GM23338 (cell line): Measurements from ENCODE around the gene RAC3. TPM values are rescaled to one million over a fixed set of nuclear protein-coding genes. Genes with fewer than 3 reads are reported as not detected.

ENCODE experiments used
- ATAC-seq: fragments of 200-7000 bp; cut with Tn5 transposase; 3 replicates; pipeline ENCODE4 v1.9.1; 2020
- DNase-seq: peaks from one replicate; pipeline ENCODE4 v3.0.0-alpha.2; 2015; ENCODE audit warnings: low spot score
- H2AFZ ChIP-seq: fragments of 200-600 bp; sonication (generic); 2 replicates; pipeline ENCODE4 v1.8.0; 2016; ENCODE audit warnings: antibody characterized with exemption, mild to moderate bottlenecking, moderate library complexity
- H3F3A ChIP-seq: fragments of 200-600 bp; sonication (generic); replicated peaks from 2 replicates; pipeline ENCODE4 v1.8.0; 2017; ENCODE audit warnings: antibody characterized with exemption, mixed run types, low read depth
- H3K27ac ChIP-seq: fragments of 200-600 bp; sonication (generic); 2 replicates; pipeline ENCODE4 v1.6.1; 2016; ENCODE audit warnings: low read depth
- H3K27me3 ChIP-seq: fragments of 200-600 bp; sonication (generic); 2 replicates; pipeline ENCODE4 v1.8.0; 2016; ENCODE audit warnings: mild to moderate bottlenecking, mixed run types, moderate library complexity; ENCODE audit not compliant: insufficient read depth
- H3K36me3 ChIP-seq: fragments of 200-600 bp; sonication (generic); 2 replicates; pipeline ENCODE4 v1.8.0; 2016; ENCODE audit warnings: mild to moderate bottlenecking; ENCODE audit not compliant: insufficient read depth
- H3K4me1 ChIP-seq: fragments of 200-600 bp; sonication (generic); 2 replicates; pipeline ENCODE4 v1.8.0; 2016; ENCODE audit warnings: mild to moderate bottlenecking, moderate library complexity; ENCODE audit not compliant: insufficient read depth
- H3K4me2 ChIP-seq: fragments of 200-600 bp; sonication (generic); 2 replicates; pipeline ENCODE4 v1.7.1; 2017; ENCODE audit warnings: mixed run types
- H3K4me3 ChIP-seq: fragments of 200-600 bp; sonication (generic); 2 replicates; pipeline ENCODE4 v1.6.1; 2016; ENCODE audit warnings: mixed run types
- H3K79me2 ChIP-seq: fragments of 200-600 bp; sonication (generic); replicated peaks from 2 replicates; pipeline ENCODE4 v1.8.0; 2017; ENCODE audit warnings: mild to moderate bottlenecking; ENCODE audit not compliant: insufficient read depth
- H3K9me2 ChIP-seq: fragments of 200-600 bp; sonication (generic); 2 replicates; pipeline ENCODE4 v1.8.0; 2017; ENCODE audit not compliant: insufficient read depth
- H4K20me1 ChIP-seq: fragments of 200-600 bp; sonication (generic); replicated peaks from 2 replicates; pipeline ENCODE4 v1.8.0; 2017; ENCODE audit warnings: mild to moderate bottlenecking; ENCODE audit not compliant: insufficient read depth
- H3K27ac Mint-ChIP-seq: 2 replicates; pipeline ENCODE4 v1.8.0; 2020; ENCODE audit warnings: inconsistent platforms, mild to moderate bottlenecking, moderate library complexity, mixed read lengths
- H3K27me3 Mint-ChIP-seq: 3 replicates; pipeline ENCODE4 v1.8.0; 2022; ENCODE audit warnings: low read depth, mild to moderate bottlenecking, moderate library complexity, mixed read lengths, inconsistent platforms; ENCODE audit not compliant: insufficient read depth, poor library complexity
- H3K36me3 Mint-ChIP-seq: 3 replicates; pipeline ENCODE4 v1.8.0; 2021; ENCODE audit warnings: low read depth, mild to moderate bottlenecking, inconsistent platforms, moderate library complexity, mixed read lengths
- H3K4me1 Mint-ChIP-seq: 3 replicates; pipeline ENCODE4 v1.8.0; 2020; ENCODE audit warnings: mild to moderate bottlenecking, inconsistent platforms, mixed read lengths
- H3K4me3 Mint-ChIP-seq: 3 replicates; pipeline ENCODE4 v1.8.0; 2021; ENCODE audit warnings: moderate library complexity, mild to moderate bottlenecking, inconsistent platforms, mixed read lengths
- H3K9me3 Mint-ChIP-seq: 3 replicates; pipeline ENCODE4 v1.8.0; 2020; ENCODE audit warnings: moderate library complexity, mild to moderate bottlenecking, inconsistent platforms, mixed read lengths
- CREB1 ChIP-seq: fragments of 250-450 bp; sonication (Bioruptor Pico); IDR thresholded peaks from 2 replicates; pipeline ENCODE4 v1.5.0; 2020; ENCODE audit warnings: low read depth, mild to moderate bottlenecking, moderate library complexity
- EZH2 ChIP-seq: fragments of 200-600 bp; sonication (generic); IDR thresholded peaks from one replicate; pipeline ENCODE4 v1.8.0; 2017; ENCODE audit warnings: antibody characterized with exemption, mild to moderate bottlenecking, low read depth; ENCODE audit not compliant: unreplicated experiment
- EZH2phosphoT487 ChIP-seq: fragments of 200-600 bp; sonication (generic); IDR thresholded peaks from one replicate; pipeline ENCODE4 v1.8.1; 2018; ENCODE audit warnings: antibody characterized with exemption; ENCODE audit not compliant: unreplicated experiment
- JUNB ChIP-seq: IDR thresholded peaks from one replicate; pipeline ENCODE4 v1.6.1; 2016; ENCODE audit warnings: antibody characterized with exemption; ENCODE audit not compliant: unreplicated experiment
- NANOG ChIP-seq: IDR thresholded peaks from 2 replicates; pipeline ENCODE4 v1.6.1; 2016; ENCODE audit warnings: antibody characterized with exemption, borderline replicate concordance
- POLR2AphosphoS5 ChIP-seq: IDR thresholded peaks from 2 replicates; pipeline ENCODE4 v1.6.1; 2016; ENCODE audit warnings: antibody characterized with exemption, low read depth
- STAT1 ChIP-seq: IDR thresholded peaks from one replicate; pipeline ENCODE4 v1.6.1; 2016; ENCODE audit warnings: antibody characterized with exemption; ENCODE audit not compliant: unreplicated experiment
- ZNF114 ChIP-seq: fragments of 250-450 bp; sonication (Bioruptor Pico); IDR thresholded peaks from 2 replicates; pipeline ENCODE4 v1.5.0; 2020; ENCODE audit warnings: mild to moderate bottlenecking, moderate library complexity
- ZNF331 ChIP-seq: fragments of 250-450 bp; sonication (Bioruptor Pico); IDR thresholded peaks from 2 replicates; pipeline ENCODE4 v1.5.0; 2020; ENCODE audit warnings: low read depth, mild to moderate bottlenecking, moderate library complexity
- polyA plus RNA-seq: library from polyadenylated mRNA; unstranded; fragments of >200 nt; fragmentation: Nextera tagmentation; extraction: Ambion mirVana; gene quantifications from 2 replicates; pipeline ENCODE4 v1.2.1, GENCODE V29; 2016
- total RNA-seq: library from RNA; depleted of rRNA; stranded (reverse); fragments of >200 nt; shearing (Covaris generic); gene quantifications from 2 replicates; pipeline ENCODE4 v1.2.3, GENCODE V29; 2014
- TF ChIP-seq, protein P1 (sequence below): IDR thresholded peaks from one replicate; pipeline ENCODE4 v1.6.1; 2018; ENCODE audit warnings: antibody characterized with exemption; ENCODE audit not compliant: unreplicated experiment
- TF ChIP-seq, protein P2 (sequence below), 2 experiments: fragments of 200-600 bp in 1 of 2; sonication (generic) in 1 of 2; conservative IDR thresholded peaks; 2 replicates each; pipeline versions ENCODE4 v1.5.1 to v1.6.1; 2016 to 2017; ENCODE audit warnings: antibody characterized with exemption in 2 of 2, low read depth in 2 of 2, mild to moderate bottlenecking in 2 of 2, moderate library complexity in 1 of 2
- TF ChIP-seq, protein P3 (sequence below): fragments of 250-450 bp; sonication (Bioruptor Pico); IDR thresholded peaks from 2 replicates; pipeline ENCODE4 v1.5.0; 2020; ENCODE audit warnings: mild to moderate bottlenecking, moderate library complexity
- TF ChIP-seq, protein P4 (sequence below): IDR thresholded peaks from 2 replicates; pipeline ENCODE4 v1.6.1; 2016; ENCODE audit warnings: antibody characterized with exemption

RAC3 gene
- total and polyA plus RNA-seq, 2 experiments from 2014 or later = 31.5 to 293 TPM

DNA sequence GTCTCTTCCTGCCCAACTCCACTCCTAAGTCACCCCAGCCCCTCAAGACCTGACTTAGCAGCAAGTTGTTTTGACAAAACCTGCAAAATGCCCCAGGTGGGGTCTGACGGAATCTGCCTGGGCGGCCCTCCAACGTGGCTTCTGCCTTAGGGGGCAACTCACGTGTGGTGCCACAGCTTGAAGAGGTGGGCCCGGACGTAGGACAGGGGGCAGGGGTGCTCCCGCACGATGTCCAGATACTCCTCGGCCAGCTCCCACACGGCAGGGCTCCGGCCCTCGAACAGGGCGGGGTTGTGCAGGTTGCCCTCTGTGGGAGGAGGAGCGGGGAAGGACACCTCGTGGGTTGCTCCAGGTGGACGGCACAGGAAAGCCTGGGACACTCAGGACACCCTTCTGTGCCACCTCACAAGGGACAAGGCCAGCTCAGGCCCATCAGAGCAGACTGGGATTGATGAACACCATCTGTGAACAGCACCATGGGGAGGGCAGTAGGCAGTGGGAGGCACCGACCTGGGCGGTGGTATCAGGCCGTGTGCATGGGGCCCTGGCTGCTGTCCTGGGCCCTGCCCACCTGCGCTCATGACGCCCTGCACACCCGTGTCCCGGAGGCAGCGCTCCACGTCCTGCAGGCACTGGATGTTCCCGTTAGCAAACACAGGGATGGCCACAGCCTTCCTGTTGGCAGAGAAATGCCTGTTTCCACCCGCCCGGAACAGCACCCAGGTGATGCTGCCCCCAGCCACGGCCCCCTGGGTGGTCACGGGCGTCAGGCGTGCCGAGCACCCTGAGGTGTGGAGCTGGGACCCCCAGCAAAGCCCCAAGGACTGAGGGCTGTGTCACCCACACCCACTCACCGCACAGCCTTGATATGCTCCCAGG is 29.8 kb downstream of the RAC3 start:
- peaks cover 11% of the 10 kb centered on the region for H3K36me3 Mint-ChIP-seq
- ATAC-seq (no peak), DNase-seq (peak; percentile 0)
- H3K27ac Mint-ChIP-seq = no peak overlapping the region
- TF ChIP-seq CREB1 (CRISPR knock-in tag) (no peak), NANOG (no peak), POLR2AphosphoS5 (no peak), JUNB (no peak), ZNF331 (CRISPR knock-in tag) (no peak), ZNF114 (CRISPR knock-in tag) (no peak), EZH2 (no peak), EZH2phosphoT487 (no peak), STAT1 (no peak)
- TF ChIP-seq, protein P1, sequence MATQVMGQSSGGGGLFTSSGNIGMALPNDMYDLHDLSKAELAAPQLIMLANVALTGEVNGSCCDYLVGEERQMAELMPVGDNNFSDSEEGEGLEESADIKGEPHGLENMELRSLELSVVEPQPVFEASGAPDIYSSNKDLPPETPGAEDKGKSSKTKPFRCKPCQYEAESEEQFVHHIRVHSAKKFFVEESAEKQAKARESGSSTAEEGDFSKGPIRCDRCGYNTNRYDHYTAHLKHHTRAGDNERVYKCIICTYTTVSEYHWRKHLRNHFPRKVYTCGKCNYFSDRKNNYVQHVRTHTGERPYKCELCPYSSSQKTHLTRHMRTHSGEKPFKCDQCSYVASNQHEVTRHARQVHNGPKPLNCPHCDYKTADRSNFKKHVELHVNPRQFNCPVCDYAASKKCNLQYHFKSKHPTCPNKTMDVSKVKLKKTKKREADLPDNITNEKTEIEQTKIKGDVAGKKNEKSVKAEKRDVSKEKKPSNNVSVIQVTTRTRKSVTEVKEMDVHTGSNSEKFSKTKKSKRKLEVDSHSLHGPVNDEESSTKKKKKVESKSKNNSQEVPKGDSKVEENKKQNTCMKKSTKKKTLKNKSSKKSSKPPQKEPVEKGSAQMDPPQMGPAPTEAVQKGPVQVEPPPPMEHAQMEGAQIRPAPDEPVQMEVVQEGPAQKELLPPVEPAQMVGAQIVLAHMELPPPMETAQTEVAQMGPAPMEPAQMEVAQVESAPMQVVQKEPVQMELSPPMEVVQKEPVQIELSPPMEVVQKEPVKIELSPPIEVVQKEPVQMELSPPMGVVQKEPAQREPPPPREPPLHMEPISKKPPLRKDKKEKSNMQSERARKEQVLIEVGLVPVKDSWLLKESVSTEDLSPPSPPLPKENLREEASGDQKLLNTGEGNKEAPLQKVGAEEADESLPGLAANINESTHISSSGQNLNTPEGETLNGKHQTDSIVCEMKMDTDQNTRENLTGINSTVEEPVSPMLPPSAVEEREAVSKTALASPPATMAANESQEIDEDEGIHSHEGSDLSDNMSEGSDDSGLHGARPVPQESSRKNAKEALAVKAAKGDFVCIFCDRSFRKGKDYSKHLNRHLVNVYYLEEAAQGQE = no peak
- TF ChIP-seq, protein P2, sequence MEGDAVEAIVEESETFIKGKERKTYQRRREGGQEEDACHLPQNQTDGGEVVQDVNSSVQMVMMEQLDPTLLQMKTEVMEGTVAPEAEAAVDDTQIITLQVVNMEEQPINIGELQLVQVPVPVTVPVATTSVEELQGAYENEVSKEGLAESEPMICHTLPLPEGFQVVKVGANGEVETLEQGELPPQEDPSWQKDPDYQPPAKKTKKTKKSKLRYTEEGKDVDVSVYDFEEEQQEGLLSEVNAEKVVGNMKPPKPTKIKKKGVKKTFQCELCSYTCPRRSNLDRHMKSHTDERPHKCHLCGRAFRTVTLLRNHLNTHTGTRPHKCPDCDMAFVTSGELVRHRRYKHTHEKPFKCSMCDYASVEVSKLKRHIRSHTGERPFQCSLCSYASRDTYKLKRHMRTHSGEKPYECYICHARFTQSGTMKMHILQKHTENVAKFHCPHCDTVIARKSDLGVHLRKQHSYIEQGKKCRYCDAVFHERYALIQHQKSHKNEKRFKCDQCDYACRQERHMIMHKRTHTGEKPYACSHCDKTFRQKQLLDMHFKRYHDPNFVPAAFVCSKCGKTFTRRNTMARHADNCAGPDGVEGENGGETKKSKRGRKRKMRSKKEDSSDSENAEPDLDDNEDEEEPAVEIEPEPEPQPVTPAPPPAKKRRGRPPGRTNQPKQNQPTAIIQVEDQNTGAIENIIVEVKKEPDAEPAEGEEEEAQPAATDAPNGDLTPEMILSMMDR (conservative IDR thresholded peaks at IDR 0.05; ENCODE audit: low read depth in 2 of 2) = no peak
- TF ChIP-seq, protein P3, sequence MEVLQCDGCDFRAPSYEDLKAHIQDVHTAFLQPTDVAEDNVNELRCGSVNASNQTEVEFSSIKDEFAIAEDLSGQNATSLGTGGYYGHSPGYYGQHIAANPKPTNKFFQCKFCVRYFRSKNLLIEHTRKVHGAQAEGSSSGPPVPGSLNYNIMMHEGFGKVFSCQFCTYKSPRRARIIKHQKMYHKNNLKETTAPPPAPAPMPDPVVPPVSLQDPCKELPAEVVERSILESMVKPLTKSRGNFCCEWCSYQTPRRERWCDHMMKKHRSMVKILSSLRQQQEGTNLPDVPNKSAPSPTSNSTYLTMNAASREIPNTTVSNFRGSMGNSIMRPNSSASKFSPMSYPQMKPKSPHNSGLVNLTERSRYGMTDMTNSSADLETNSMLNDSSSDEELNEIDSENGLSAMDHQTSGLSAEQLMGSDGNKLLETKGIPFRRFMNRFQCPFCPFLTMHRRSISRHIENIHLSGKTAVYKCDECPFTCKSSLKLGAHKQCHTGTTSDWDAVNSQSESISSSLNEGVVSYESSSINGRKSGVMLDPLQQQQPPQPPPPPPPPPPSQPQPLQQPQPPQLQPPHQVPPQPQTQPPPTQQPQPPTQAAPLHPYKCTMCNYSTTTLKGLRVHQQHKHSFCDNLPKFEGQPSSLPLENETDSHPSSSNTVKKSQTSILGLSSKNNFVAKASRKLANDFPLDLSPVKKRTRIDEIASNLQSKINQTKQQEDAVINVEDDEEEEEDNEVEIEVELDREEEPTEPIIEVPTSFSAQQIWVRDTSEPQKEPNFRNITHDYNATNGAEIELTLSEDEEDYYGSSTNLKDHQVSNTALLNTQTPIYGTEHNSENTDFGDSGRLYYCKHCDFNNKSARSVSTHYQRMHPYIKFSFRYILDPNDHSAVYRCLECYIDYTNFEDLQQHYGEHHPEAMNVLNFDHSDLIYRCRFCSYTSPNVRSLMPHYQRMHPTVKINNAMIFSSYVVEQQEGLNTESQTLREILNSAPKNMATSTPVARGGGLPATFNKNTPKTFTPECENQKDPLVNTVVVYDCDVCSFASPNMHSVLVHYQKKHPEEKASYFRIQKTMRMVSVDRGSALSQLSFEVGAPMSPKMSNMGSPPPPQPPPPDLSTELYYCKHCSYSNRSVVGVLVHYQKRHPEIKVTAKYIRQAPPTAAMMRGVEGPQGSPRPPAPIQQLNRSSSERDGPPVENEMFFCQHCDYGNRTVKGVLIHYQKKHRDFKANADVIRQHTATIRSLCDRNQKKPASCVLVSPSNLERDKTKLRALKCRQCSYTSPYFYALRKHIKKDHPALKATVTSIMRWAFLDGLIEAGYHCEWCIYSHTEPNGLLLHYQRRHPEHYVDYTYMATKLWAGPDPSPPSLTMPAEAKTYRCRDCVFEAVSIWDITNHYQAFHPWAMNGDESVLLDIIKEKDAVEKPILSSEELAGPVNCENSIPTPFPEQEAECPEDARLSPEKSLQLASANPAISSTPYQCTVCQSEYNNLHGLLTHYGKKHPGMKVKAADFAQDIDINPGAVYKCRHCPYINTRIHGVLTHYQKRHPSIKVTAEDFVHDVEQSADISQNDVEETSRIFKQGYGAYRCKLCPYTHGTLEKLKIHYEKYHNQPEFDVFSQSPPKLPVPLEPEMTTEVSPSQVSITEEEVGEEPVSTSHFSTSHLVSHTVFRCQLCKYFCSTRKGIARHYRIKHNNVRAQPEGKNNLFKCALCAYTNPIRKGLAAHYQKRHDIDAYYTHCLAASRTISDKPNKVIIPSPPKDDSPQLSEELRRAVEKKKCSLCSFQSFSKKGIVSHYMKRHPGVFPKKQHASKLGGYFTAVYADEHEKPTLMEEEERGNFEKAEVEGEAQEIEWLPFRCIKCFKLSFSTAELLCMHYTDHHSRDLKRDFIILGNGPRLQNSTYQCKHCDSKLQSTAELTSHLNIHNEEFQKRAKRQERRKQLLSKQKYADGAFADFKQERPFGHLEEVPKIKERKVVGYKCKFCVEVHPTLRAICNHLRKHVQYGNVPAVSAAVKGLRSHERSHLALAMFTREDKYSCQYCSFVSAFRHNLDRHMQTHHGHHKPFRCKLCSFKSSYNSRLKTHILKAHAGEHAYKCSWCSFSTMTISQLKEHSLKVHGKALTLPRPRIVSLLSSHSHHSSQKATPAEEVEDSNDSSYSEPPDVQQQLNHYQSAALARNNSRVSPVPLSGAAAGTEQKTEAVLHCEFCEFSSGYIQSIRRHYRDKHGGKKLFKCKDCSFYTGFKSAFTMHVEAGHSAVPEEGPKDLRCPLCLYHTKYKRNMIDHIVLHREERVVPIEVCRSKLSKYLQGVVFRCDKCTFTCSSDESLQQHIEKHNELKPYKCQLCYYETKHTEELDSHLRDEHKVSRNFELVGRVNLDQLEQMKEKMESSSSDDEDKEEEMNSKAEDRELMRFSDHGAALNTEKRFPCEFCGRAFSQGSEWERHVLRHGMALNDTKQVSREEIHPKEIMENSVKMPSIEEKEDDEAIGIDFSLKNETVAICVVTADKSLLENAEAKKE (CRISPR knock-in tag) = no peak
- TF ChIP-seq, protein P4, sequence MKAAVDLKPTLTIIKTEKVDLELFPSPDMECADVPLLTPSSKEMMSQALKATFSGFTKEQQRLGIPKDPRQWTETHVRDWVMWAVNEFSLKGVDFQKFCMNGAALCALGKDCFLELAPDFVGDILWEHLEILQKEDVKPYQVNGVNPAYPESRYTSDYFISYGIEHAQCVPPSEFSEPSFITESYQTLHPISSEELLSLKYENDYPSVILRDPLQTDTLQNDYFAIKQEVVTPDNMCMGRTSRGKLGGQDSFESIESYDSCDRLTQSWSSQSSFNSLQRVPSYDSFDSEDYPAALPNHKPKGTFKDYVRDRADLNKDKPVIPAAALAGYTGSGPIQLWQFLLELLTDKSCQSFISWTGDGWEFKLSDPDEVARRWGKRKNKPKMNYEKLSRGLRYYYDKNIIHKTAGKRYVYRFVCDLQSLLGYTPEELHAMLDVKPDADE = no peak
- H3K4me1 ChIP-seq = no peaks in the 10 kb centered on the region
- peaks cover 10% of the 10 kb centered on the region for H3K27me3 Mint-ChIP-seq
- H3K4me3 Mint-ChIP-seq = no peak overlapping the region
- H3K27me3 ChIP-seq = no peaks in the 10 kb centered on the region
- H3K36me3 ChIP-seq = 0 out of 2 replicates have a peak, but pooled peaks cover under 1% of the 10 kb centered on the region
- H3F3A ChIP-seq = peaks cover 5% of the 10 kb centered on the region; the same call in 1 of the 2 replicates
- no peaks in the 10 kb centered on the region for H3K9me2 ChIP-seq
- H3K4me2 ChIP-seq = no peak overlapping the region
- no peak overlapping the region for H3K4me3 ChIP-seq
- 0 out of 2 replicates have a peak overlapping the region, but pooled peaks have one; percentile 14 for H3K27ac ChIP-seq
- no peaks in the 10 kb centered on the region for H3K9me3 Mint-ChIP-seq
- no peak overlapping the region for H2AFZ ChIP-seq
- no peaks in the 10 kb centered on the region for H4K20me1 ChIP-seq
- no peaks in the 10 kb centered on the region for H3K79me2 ChIP-seq
- peaks cover 2% of the 10 kb centered on the region; the same call in 2 of the 3 replicates for H3K4me1 Mint-ChIP-seq
